ENCODE measurements around the gene CCDC27. TPM values are rescaled to one million over a fixed set of nuclear protein-coding genes. Genes with fewer than 3 reads are reported as not detected.

Gene CCDC27
- total and polyA plus RNA-seq, 2 of the 13 experiments (the other 11 are each of a cell fraction or from before 2014, with no cell fraction given): not detected

DNA sequence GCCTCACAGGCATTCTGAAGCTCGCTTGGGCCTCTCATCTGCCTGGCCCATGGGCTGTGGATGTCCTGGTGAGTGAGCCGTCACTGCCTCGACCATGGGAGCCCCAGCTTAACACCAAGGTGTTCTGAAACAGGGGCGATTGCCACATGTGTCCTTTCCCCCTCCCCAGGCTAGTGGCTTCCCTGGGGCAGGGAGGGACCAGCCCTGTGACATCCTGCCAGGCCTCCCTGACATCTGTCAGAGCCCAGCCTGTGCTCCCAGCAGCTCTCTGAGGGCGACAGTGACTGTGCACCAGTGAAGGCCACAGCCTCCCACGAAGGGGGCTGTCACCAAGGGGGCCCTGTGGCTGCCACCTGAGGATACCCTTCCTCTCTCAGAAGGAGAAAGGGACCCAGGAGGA is 35.9 kb upstream of the CCDC27 start:
- ChIA-PET POLR2A (no interaction called here), CTCF (ENCODE audit: low intra/inter-chr PET ratio, low total read pairs) (no interaction called here)
- peaks cover 11% of the 10 kb centered on the region for H3K4me1 ChIP-seq (ENCODE audit: insufficient read depth, low read length)
- in situ Hi-C loops (cut with HindIII; ENCODE audit: extremely low pct_ligation_motif_present, low pct_unique_long_range_greater_than_20kb) (no loop called here), intact Hi-C loops (cut with micrococcal nuclease; ENCODE audit: unreplicated experiment) (no loop called here)
- peaks cover 7% of the 10 kb centered on the region; the same call in 1 of the 2 replicates for H4K20me1 ChIP-seq (ENCODE audit: insufficient read depth, low read length)
- peaks cover 3 to 20% of the 10 kb centered on the region in 2 experiments; a peak in 4 of 5 replicates for H3K27me3 ChIP-seq (ENCODE audit: control insufficient read depth in 1 of 2, insufficient read depth in 2 of 2, low read length in 2 of 2)
- no TSS peak for BruUV-seq (replicated peaks)
- no peak overlapping the region for H3K4me2 ChIP-seq (ENCODE audit: low read depth, low read length)
- no peak overlapping the region for H3K9ac ChIP-seq (ENCODE audit: insufficient read depth, low read depth, low read length)
- H2AFZ ChIP-seq (ENCODE audit: low read length): no peak overlapping the region
- TF ChIP-seq ZNF614 (CRISPR knock-in tag; IDR thresholded peaks at IDR 0.05; ENCODE audit: borderline replicate concordance) (no peak), NCOA5 (CRISPR knock-in tag; IDR thresholded peaks at IDR 0.05) (no peak), KDM1A (CRISPR knock-in tag; IDR thresholded peaks at IDR 0.05) (no peak), MIER3 (CRISPR knock-in tag; IDR thresholded peaks at IDR 0.05; ENCODE audit: borderline replicate concordance) (no peak), SIN3B (IDR thresholded peaks at IDR 0.05; ENCODE audit: low read length) (no peak), NCOA2 (CRISPR knock-in tag; IDR thresholded peaks at IDR 0.05) (no peak), TRIM24 (CRISPR knock-in tag; IDR thresholded peaks at IDR 0.05) (no peak), SSRP1 (CRISPR knock-in tag; IDR thresholded peaks at IDR 0.05) (no peak), STAT5B (CRISPR knock-in tag; IDR thresholded peaks at IDR 0.05) (no peak), ELF3 (CRISPR knock-in tag; IDR thresholded peaks at IDR 0.05) (no peak), MAFF (IDR thresholded peaks at IDR 0.05; ENCODE audit: low read depth, low read length) (no peak), ZMYM2 (CRISPR knock-in tag; IDR thresholded peaks at IDR 0.05) (no peak), RFX5 (IDR thresholded peaks at IDR 0.05; ENCODE audit: low read depth, low read length) (no peak), SCMH1 (CRISPR knock-in tag; IDR thresholded peaks at IDR 0.05; ENCODE audit: borderline replicate concordance) (no peak)
- H3K9me3 ChIP-seq (ENCODE audit: low read length): no peaks in the 10 kb centered on the region
- no peak overlapping the region for H3K4me3 ChIP-seq (replicated peaks in 1 of 3; ENCODE audit: insufficient read depth in 1 of 3, low read depth in 2 of 3, low read length in 3 of 3)
- no peaks in the 10 kb centered on the region for H3K36me3 ChIP-seq (replicated peaks in 1 of 2; ENCODE audit: control insufficient read depth in 1 of 2, insufficient read depth in 2 of 2, low read length in 2 of 2)
- WGBS (ENCODE audit: low lambda C conversion rate): no CpG with 5 or more reads among the region's 6 CpGs
- ATAC-seq (no peak), FAIRE-seq (no peak), DNase-seq (ENCODE audit: low spot score) (no peak)
- no peaks in the 10 kb centered on the region for H3K79me2 ChIP-seq (ENCODE audit: insufficient read depth, low read length)
- H3K27ac ChIP-seq (ENCODE audit: extremely low read length, insufficient read depth, low read length): no peak overlapping the region
